Stimulated activated CD8-positive, alpha-beta memory T cell treated with anti-CD3 and anti-CD28 coated beads, Interleukin-7, amount 100 ng/mL, for 48 hours (primary cell): ENCODE results near the gene POP4.

ENCODE experiments used
- DNase-seq, 2 donors: peaks; one replicate each; pipeline ENCODE4 v3.0.0-alpha.2; 2020; ENCODE audit warnings: low read depth in 1 of 2; ENCODE audit errors: extremely low read depth in 1 of 2

POP4 gene

GRCh38 chr19:29629836-29630534 lies 23.9 kb downstream of the POP4 start:
- no peak for DNase-seq

GRCh38 chr19:29630655-29631054 lies 24.6 kb downstream of the POP4 start:
- DNase-seq = no peak

GRCh38 chr19:29631450-29631849 lies 25.4 kb downstream of the POP4 start:
- no peak for DNase-seq

GRCh38 chr19:29634002-29634401 lies 27.9 kb downstream of the POP4 start:
- DNase-seq = no peak

GRCh38 chr19:29634423-29635130 lies 28.5 kb downstream of the POP4 start:
- DNase-seq = no peak

- no peak for DNase-seq
Observed at GRCh38 chr19:29635963-29636362, 29.9 kb downstream of the POP4 start.

GRCh38 chr19:29636553-29637360 lies 30.7 kb downstream of the POP4 start:
- no peak for DNase-seq

GRCh38 chr19:29639086-29639485 lies 33.0 kb downstream of the POP4 start:
- no peak for DNase-seq

GRCh38 chr19:29640231-29640630 lies 34.1 kb downstream of the POP4 start:
- DNase-seq = no peak

- no peak for DNase-seq
Observed at GRCh38 chr19:29641597-29641996, 35.5 kb downstream of the POP4 start.

GRCh38 chr19:29643361-29643935 lies 37.4 kb downstream of the POP4 start:
- DNase-seq = no peak

GRCh38 chr19:29644210-29644609 lies 38.1 kb downstream of the POP4 start:
- DNase-seq = no peak

- no peak for DNase-seq
Observed at GRCh38 chr19:29645491-29645867, 39.4 kb downstream of the POP4 start.

GRCh38 chr19:29645911-29646310 lies 39.8 kb downstream of the POP4 start:
- DNase-seq = no peak

- no peak for DNase-seq
Observed at GRCh38 chr19:29650772-29651387, 44.8 kb downstream of the POP4 start.

- DNase-seq = no peak
Observed at GRCh38 chr19:29651622-29652394, 45.7 kb downstream of the POP4 start.

- no peak for DNase-seq
Observed at GRCh38 chr19:29653398-29653797, 47.3 kb downstream of the POP4 start.

GRCh38 chr19:29655648-29656335 lies 49.7 kb downstream of the POP4 start:
- no peak for DNase-seq

- DNase-seq = no peak
Observed at GRCh38 chr19:29658221-29658991, 52.3 kb downstream of the POP4 start.
